Stimulated activated CD8-positive, alpha-beta memory T cell treated with anti-CD3 and anti-CD28 coated beads, Interleukin-2, amount 100 ng/mL, for 48 hours (primary cell): ENCODE results near the gene BCL2L2.

Experiments
- DNase-seq, 2 donors: peaks; one replicate each; pipeline ENCODE4 v3.0.0-alpha.2; 2020; ENCODE audit warnings: low read depth in 2 of 2

Gene BCL2L2

DNA sequence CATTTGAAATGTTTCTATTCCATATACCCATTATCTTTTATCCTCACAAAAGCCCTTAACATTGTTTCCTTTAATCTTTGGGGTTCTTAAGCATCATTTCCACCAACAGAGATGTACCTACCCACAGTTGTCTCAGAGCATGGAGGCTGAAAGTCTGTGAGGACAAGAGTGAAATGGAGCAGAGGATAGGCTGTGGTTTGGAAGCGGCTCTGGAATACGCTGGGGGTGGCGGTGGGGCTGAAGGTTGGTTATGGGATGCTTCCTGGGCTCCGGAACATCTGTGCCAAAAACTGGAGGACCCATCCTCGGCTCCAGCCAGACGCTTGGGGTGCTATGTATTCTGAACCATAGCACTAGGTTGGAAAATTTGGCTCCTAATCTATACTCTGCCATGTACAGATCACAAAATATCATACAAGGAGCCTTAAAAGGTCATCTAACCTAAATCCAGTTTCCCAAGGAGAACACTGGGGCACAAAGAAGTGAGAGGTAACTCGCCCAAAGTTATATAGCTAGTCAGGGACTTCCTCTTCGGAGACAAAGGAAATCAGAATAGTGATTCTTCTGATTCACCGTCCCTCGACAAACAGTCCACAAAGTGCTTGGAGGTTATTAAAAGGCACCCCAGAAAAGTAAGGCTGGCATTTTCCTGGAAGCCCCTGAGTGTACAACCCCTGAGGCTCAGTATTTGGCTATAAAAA, 6.5 kb upstream of the BCL2L2 start:
- no peak for DNase-seq

DNA sequence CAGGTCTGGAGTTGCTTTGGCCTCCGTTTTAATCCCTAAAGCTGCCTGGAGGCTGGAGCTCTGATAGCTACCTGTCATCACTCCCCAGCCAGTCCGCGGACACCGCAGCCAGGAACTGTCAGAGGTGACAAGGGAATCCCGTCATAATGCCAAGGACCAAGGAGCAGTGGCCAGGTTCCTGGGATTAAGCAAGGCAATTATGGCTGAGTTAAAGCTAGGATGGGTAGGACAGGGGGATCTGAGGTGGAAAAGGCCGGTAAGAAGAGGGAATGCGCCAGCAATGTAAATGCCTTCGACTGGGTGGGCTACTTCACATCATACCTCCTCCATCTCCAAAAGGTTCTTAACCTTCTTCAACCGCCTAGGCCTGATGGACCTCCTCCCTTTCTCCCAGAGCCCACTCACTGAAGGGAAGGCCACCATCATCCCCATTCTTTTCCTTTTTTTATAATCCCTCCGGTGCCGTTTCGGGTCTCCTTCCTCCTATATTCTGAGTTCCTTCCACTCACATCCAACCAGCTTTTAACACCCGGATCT, 5.9 kb upstream of the BCL2L2 start:
- no peak for DNase-seq

DNA sequence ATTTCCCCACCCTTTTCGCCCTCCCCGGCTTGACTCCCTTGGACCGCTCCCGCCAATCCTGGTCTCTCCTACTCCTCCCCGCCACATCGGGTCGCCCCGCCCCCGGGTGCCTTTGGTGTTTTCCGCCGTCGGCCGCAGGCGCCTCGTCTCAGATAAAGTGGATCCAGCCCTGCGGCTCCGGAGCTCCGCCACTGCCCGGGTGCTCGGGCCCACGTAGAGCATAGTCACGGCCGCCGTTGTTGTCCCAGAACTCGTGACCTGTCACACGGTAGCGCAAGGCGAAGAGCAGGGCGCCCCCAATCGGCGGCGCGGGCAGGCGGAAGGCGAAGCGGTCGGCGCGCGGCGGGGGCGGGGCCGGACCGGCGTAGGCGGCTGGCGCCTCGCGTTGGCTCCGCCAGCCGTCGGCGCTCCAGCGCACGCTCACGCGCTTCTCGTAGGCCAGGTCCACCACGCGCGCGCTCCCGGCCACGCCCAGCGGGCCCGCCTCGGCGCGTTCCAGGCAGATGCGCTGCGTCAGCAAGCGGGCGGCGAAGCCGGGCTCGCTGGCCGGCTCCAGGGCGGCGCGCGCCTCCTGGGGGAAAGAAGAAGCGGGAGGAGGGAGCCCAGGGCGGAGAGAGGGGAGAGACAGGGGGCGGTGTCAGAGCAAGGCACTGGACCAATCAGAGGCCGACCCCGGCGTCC, 5.2 kb upstream of the BCL2L2 start:
- DNase-seq = peak; percentile 95

DNA sequence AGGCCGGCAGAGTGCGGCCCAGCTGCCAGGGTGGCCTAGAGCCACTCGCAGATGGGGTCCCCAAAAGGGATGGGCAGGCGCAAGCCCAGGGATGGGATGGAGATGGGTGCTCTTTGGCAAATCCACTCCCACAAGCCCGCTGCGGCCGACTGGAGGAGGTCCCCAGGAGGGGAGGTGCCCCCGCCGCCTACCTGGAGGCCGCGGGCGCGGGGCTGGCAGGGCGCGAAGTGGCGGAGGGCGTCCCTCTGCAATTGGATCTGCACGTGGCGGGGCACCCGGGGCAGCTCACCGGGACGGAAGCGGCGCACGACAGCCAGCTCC, 4.7 kb upstream of the BCL2L2 start:
- no peak for DNase-seq

DNA sequence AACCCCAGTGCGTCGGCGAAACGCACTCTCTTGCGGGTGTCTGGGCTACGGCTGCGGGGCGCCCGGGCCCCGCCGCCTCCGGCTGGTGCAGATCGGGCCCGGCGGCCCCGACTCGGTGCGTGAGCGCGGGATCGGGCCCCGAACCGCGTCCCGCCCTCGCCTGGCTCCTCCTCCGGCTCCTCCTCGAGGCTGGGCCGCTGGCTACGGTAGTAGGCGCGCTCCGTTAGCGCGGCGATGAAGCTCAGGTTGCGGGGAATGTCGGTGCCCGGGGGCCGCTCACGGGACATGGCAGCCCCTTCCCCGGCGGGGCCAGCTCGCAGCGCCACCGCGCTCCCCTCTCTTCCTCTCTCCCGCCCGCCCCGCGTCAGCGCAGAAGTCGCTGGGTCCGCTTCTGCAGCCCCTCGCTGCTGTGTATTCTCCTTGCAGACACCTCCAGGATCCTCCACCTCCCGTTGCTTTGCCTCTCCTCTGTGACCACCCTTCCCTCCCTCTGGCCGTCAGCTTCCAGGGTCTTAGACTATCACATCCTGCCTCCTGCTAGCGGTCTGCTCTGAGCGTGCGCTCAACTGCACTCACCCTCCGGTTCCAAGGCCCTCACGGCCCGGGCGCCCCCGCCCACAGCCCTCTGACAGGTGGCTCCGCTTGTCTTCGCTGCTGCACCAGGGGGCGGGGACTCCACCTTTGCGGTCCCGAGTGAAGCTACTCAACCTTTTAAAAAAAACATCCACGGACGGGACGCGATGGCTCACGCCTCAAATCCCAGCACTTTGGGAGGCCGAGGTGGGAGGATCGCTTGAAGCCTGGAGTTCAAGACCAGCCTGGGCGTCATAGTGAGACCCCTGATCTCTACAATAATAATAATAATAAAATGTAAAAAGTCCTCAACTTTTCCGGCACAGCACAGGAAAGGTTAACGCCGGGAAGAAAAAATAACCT, 4.1 kb upstream of the BCL2L2 start, which contains the start of gene PPP1R3E:
Gene PPP1R3E, minus strand, starts transcription at position 570 of the 936 bp plus-strand sequence. Its CDS starts 283 bp downstream, at position 287.
- DNase-seq = peak; percentile 84

DNA sequence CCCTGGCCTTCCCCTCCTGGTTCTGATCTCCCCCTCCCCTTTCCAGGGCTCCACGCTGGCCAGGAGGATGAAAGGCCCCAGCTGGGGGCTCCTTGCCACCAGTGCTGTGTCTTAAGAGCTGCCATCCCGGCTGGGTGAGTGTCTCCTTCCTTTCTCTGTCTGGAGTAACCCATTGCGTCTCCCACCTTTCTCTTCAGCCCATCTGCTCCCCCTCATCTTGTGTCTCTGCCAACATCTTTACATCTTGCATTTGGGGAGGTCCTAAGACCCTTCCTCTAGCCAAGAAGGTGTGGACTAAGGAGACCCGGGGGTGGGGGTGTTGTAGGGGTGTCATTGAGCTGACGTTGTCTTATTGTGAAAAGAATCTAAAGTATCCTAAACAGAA, 505 bp downstream of the BCL2L2 start:
- DNase-seq = no peak

DNA sequence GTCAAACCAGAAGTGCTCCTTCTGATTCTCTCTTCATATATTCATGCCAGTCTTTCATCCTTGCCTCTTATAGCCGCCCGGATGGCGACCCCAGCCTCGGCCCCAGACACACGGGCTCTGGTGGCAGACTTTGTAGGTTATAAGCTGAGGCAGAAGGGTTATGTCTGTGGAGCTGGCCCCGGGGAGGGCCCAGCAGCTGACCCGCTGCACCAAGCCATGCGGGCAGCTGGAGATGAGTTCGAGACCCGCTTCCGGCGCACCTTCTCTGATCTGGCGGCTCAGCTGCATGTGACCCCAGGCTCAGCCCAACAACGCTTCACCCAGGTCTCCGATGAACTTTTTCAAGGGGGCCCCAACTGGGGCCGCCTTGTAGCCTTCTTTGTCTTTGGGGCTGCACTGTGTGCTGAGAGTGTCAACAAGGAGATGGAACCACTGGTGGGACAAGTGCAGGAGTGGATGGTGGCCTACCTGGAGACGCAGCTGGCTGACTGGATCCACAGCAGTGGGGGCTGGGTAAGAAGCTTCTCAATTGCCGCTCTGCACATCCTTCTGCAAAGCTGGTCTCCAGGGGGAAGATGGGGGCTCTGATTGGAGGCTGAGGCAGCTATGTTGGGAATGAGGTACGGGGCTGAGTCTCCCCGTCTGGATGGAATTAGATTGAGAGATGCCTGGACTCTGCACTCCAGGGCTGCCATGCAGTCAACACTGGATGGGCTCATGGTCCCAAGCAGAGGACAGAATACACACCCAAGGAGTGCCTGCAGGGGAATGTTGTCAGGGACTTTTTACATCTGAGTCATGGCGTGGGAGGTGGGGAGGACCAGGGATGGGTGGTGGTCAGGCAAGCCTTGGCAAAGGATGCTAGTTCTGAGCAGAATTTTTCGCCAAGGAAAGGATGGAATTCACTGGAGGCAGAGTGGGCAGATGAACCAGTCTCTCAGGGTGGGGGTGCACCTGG, 1.3 kb downstream of the BCL2L2 start:
- no peak for DNase-seq

DNA sequence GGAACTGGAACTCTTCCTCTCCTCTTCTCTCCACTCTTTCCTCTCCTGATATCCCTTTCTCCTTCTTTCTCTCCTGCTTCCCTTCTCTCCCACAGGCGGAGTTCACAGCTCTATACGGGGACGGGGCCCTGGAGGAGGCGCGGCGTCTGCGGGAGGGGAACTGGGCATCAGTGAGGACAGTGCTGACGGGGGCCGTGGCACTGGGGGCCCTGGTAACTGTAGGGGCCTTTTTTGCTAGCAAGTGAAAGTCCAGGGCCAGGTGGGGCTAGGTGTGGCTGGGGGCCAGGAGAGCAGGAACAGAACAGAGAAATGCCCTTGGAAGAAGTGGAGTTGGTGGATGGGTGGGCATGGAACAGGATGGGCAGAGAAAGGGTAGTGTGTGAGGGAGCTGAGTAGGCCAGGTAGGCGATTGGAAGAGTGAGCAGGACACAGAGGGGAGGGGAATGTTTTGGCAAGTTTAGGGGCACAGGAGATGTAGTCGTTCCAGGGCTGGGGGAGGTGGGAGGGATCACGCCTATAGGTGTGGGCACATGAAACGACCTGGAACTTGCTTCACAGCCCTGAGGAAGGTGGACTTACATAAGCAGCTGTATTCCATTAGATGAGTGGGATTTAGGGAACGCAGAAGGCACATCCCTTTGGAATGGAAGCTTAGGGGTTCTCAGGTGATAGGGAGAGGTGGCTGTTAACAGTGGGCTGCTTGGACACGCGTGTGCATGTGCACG, 2.2 kb downstream of the BCL2L2 start:
- no peak for DNase-seq

DNA sequence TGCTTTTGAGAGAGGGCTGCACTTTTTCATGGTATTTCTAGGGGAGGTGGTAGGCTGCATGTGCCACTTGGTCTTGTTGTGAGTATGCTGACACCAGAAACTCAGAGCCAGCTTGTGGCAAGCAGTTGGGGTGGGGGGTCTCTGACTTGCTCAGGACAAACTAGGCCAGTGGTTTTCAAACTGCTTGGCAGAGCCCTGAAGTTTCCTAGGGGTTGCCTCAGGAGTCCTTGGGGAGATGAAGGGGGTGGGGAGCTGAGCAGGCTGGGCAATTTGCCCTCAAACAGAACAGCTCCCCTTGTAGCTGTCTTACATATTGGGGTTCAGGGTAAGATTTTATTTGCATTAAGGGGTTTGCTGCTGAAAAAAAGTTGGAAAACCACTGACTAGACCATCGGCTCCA, 3.9 kb downstream of the BCL2L2 start:
- no peak for DNase-seq

DNA sequence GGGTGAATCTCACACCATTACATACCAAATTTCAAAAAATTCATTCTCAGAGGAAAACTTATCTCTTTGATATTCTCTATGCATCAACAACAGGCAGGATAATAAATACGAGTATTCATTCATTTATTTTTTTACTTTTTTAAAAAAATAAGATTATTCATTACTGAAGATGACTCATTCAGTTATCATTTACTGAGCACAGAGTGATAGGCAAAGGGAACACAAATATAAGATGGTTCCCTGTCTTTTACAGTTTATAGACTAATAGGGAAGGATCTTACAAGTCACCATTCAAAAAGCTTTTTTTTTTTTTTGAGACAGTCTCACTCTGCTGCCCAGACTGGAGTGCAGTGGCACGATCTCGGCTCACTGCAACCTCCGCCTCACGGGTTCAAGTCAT, 9.7 kb downstream of the BCL2L2 start:
- DNase-seq = no peak

DNA sequence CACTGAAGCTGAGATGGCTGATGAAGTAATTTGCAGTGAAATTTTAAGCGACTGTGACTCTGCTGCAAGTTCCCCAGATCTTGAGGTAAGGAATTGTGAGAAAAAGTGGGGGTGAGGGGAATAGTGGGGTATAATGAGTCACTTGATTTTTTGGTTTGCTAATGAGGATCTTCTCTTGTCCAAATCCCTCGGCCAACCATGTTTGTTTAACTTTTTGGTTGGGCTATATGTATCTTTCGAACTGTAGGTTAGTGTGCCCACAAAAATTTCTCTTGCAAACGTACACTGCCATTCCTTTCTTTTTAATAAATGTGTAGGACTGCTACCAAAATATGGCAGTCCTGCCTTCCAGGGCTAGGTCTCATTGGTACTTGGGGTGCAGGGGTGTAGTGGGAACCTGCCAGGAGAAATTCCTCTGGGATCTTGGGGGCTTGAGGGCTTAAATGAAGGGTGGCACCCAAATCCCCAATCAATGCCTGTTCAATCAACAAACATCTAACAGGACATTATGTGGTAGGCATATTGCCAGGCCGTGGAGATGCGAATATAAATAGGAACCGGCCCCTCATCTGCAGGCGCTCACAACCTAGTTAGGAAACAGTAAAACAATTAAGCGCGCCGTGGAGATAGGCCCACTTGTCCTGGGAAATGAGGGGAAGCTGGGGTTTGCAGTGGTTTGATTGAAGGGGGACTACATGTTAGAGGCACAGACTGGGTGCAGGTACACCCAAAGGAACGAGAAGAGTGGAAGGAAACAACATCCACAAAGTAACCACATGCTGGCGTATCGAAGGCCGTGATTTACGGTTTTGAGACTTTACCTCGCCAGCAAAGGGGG, 13.3 kb downstream of the BCL2L2 start:
- DNase-seq = no peak

DNA sequence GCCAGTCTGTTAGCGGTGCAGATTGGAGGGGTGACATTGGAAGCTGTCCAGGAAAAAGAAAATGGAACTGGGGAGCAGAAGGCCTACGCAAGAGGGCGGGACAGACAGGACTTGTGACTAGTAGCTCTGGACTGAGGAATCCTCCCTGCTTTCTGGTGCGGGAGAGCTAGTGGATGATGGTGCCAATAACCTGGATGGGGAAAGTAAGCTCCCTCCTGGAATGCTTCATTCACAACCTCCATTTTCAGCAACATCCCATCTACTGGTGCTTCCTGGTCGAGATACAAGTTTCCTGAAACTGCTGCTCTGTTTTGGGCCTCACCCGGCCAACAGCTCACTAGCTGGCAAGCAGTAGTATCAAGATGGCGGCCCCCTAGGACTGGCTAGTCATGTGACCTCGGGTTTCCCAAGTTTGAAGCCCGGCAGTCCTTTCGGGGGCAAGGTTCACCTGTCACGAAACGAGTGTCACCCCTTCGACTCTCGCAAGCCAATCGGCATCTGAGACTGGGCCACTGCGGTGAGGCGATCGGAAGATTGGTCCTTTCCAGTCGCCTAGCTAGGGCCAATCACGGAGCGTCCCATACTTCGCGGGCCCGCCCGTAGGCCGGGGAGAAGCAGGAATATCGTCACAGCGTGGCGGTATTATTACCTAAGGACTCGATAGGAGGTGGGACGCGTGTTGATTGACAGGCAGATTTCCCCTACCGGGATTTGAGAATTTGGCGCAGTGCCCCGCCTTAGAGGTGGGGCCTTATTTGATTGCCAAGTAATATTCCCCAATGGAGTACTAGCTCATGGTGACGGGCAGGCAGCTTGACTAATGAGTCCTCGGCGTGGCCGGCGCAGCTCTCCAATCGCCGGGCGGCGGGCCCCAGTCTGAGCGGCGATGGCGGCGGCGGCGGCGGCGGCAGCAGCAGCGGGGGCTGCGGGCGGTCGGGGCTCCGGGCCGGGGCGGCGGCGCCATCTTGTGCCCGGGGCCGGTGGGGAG, 14.2 kb downstream of the BCL2L2 start, which contains the start of gene PABPN1:
Gene PABPN1, plus strand, starts transcription at position 874 of the 988 bp plus-strand sequence. Its CDS starts 13 bp downstream, at position 887.
- DNase-seq = peak; percentile 90 to 95

DNA sequence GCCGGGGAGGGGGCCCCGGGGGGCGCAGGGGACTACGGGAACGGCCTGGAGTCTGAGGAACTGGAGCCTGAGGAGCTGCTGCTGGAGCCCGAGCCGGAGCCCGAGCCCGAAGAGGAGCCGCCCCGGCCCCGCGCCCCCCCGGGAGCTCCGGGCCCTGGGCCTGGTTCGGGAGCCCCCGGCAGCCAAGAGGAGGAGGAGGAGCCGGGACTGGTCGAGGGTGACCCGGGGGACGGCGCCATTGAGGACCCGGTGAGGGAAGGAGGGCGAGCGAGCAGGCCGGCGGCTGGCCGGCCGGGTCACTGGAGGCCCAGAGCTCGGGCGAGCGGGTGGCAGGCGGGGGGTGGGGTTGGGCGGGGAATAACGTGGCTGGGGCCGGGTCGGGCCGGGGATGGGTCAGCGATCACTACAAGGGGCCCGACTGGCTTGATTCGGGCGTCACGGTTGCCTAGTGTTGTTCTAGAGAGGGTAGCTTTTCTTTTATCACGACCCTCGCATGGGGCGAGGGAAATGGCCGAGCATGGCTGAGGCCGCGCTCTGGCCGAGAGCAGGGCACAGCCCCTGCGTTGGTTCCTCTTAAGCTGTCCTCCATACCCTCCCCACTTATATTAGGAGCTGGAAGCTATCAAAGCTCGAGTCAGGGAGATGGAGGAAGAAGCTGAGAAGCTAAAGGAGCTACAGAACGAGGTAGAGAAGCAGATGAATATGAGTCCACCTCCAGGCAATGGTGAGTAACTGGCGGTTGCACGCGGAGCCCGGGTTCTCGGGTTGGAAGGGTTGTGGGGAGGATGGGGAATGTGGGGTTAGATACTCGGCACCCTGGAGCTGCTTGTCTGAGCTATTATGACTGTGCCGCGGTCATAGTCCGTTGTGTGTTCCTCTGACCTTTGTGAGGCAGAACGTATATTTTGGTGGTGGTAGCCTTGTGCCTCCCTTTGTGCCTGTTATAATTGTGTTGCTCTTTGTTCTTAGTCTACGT, 15.2 kb downstream of the BCL2L2 start:
- DNase-seq = peak in 1 of 2 donors; percentile 50

DNA sequence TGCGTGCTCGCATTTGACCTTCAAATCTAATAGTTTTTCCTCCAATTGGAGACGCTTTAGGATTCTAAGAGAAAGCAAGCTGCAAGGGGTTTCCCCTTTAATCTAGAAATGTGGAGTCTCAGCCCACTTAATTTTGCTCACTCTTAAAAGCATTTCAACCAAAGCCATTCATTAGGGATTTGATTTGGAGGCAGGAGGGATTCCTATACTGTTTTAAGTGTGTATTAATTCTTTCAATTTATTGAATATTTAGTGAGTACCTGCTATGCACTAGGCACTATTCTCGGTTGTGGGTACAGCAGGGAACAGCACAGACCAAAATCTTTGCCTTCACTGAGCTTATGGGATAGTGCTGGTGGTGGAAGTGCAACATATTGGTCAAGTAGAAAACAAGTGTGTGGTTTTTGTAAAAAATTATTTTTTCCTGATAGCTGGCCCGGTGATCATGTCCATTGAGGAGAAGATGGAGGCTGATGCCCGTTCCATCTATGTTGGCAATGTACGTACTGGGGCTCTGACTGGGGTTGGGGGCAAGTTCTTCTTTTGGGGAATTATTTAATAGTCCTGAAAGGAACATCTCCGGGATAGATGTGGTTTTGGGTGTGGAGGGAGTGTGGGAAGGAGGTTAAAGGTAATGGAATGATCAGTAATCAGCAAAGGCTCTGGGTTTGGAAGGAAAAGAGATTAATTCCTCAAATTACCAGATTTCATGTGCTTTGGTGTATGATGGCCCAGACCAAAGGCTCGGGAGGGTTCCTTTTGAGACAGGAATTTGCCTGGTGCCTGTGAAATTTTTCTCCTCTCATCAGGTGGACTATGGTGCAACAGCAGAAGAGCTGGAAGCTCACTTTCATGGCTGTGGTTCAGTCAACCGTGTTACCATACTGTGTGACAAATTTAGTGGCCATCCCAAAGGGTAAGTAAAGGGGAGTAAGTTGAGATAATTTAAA, 16.2 kb downstream of the BCL2L2 start:
- DNase-seq = no peak

DNA sequence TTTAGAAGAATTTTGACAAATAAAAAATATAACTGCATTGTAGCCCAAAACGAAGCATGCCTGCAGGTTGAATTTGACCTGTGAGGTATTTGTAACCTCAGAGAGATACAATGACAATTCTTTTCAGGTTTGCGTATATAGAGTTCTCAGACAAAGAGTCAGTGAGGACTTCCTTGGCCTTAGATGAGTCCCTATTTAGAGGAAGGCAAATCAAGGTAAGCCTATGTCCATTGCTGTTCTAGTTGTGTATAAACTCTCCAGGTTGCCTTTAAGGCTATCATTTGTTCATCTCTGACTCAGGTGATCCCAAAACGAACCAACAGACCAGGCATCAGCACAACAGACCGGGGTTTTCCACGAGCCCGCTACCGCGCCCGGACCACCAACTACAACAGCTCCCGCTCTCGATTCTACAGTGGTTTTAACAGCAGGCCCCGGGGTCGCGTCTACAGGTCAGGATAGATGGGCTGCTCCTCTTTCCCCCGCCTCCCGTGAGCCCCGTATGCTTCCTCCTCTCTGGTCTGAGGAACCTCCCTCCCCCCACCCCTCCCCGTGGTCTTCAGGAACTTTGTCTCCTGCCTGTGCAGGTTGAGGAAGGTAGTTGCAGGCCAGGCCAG, 17.3 kb downstream of the BCL2L2 start:
- DNase-seq = no peak
